ENCODE data around the gene PEX19. TPM values are rescaled to one million over a fixed set of nuclear protein-coding genes. Genes with fewer than 3 reads are reported as not detected.

PEX19 gene, protein sequence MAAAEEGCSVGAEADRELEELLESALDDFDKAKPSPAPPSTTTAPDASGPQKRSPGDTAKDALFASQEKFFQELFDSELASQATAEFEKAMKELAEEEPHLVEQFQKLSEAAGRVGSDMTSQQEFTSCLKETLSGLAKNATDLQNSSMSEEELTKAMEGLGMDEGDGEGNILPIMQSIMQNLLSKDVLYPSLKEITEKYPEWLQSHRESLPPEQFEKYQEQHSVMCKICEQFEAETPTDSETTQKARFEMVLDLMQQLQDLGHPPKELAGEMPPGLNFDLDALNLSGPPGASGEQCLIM
- total RNA-seq, result 100 to 1,000 TPM; 134 to 201 (median 144) TPM

DNA sequence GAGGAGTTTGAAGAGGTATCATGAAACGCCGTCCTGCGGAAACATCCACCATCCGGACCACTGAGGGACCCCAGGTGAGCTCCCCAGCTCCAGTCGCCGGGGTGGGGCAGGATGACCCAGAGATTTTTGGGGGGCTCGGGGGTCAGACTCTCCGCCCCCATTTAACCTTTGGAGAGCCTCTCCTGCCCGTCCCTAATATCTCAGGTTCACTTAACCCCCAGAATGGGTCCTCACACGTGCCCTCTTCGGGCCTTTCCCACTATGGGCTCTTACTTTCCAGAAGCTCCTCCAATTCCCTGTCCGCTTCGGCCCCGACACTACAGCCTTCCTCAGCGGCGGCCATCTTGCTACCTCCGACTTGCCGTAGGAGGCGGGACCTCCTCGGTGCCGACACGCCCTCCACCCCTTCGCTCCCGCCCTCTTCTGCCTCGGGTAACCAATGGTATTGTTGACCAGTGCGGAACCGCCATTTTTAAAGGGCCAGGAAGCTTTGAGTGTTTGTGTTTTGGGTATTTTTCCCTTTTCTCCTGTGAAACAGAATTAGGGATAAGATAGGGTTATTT is at the start of gene PEX19:
PEX19 (minus strand) TSS at position 352 of the 563 bp plus-strand sequence; CDS start at position 343, 9 bp downstream.
- no peak for TF ChIP-seq CTCF (IDR thresholded peaks at IDR 0.05; ENCODE audit: low read depth)

GRCh38 chr1:160332516-160332915 is 47.6 kb upstream of the PEX19 start:
- no peak for TF ChIP-seq CTCF (IDR thresholded peaks at IDR 0.05; ENCODE audit: low read depth)

DNA sequence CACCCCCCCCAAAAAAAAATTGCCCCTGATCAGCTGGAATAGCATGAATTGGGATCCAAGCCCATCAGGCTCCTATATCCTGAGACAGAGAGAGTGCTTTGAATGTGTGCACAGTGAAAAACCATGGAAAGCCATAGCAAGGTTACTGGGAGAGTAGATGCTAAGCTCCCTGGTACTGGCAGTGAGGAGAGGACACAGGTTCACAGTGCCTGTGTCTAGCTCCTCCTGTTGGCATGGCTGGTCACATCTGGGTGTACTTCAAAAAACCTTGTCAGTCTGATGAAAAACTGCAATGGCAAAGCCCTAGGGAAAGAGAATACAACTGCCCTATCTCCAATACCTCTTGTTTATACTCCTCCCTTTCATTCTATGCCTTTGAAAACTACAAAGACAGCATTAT is 45.2 kb upstream of the PEX19 start:
- no peak for TF ChIP-seq CTCF (IDR thresholded peaks at IDR 0.05; ENCODE audit: low read depth)

DNA sequence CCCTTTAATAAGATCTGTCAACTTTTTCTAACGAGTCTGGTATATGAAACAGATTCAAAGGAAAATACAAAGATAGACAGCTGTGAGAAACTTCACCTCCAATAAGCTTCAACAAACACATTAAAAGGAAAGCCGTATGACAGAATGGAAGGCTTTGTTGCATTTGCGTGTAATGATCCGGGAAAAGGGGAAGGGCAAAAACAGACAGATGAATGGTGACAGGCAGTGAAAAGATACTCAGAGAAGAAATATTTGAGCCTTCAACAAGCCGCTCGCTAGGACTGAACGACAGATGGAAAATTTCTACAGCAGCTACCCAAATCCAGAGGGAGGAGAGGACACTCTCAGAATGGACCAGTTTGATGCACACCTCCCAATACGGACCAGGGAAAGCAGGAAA is 43.3 kb upstream of the PEX19 start:
- no peak for TF ChIP-seq CTCF (IDR thresholded peaks at IDR 0.05; ENCODE audit: low read depth)

- no peak for TF ChIP-seq CTCF (IDR thresholded peaks at IDR 0.05; ENCODE audit: low read depth)
Measured at GRCh38 chr1:160326418-160326817, 41.5 kb upstream of the PEX19 start.

GRCh38 chr1:160325252-160325651 is 40.3 kb upstream of the PEX19 start:
- TF ChIP-seq CTCF (IDR thresholded peaks at IDR 0.05; ENCODE audit: low read depth), result no peak

GRCh38 chr1:160322831-160323230 is 37.9 kb upstream of the PEX19 start:
- no peak for TF ChIP-seq CTCF (IDR thresholded peaks at IDR 0.05; ENCODE audit: low read depth)
